Mesothelial cell of epicardium (in vitro differentiated cells): ENCODE data around the gene CPN1. TPM values are rescaled to one million over a fixed set of nuclear protein-coding genes. Genes with fewer than 3 reads are reported as not detected.

Experiments used
- DNase-seq, 2 experiments: peaks; one replicate each; pipeline ENCODE4 v3.0.0; 2021; ENCODE audit warnings: low spot score in 2 of 2; ENCODE audit not compliant: unreplicated experiment in 2 of 2
- H3K27ac Mint-ChIP-seq: 2 replicates; pipeline ENCODE4 v1.8.0; 2021; ENCODE audit warnings: mixed read lengths
- H3K27me3 Mint-ChIP-seq: 2 replicates; pipeline ENCODE4 v1.8.0; 2021; ENCODE audit warnings: low read depth, mixed read lengths
- H3K36me3 Mint-ChIP-seq: 2 replicates; pipeline ENCODE4 v1.8.0; 2021; ENCODE audit warnings: mixed read lengths
- H3K4me1 Mint-ChIP-seq: 2 replicates; pipeline ENCODE4 v1.8.0; 2021; ENCODE audit warnings: mixed read lengths
- H3K4me3 Mint-ChIP-seq: 2 replicates; pipeline ENCODE4 v1.8.0; 2021; ENCODE audit warnings: mild to moderate bottlenecking, moderate library complexity, mixed read lengths
- H3K9me3 Mint-ChIP-seq: 2 replicates; pipeline ENCODE4 v1.8.0; 2021; ENCODE audit warnings: mixed read lengths
- total RNA-seq: library from RNA; stranded (reverse); gene quantifications from 3 replicates; pipeline ENCODE4 v1.2.1, GENCODE V29; 2021
- TF ChIP-seq, protein P1 (sequence below): fragments of 200-600 bp; sonication (generic); IDR thresholded peaks from one replicate; pipeline ENCODE4 v1.5.0; 2021; ENCODE audit warnings: antibody characterized with exemption; ENCODE audit not compliant: unreplicated experiment

Gene CPN1
- total RNA-seq, 1 donor from 2014 or later: not detected

DNA sequence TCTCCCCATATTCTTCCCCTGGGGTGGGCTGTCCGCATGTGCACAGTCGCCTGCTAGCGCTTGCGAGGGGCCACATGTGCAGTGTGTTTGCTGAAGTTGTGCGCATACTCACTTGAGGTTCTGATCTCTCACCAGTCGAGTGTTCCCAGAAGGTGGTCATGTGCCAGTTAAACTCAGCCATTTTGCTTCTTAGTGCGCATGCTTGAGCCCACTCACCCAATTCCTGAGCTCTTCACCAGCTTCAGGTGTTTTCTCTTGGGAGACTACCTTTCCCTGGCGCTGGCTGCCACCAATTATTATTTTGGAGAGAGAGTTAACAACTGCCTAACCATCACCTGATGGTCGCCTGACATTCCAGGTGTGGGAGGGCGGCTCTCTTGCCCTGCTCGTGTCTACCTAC is 25.2 kb upstream of the CPN1 start:
- Mint-ChIP-seq H3K4me1 (peaks cover 2% of the 10 kb centered on the region), H3K9me3 (peaks cover 18% of the 10 kb centered on the region), H3K4me3 (no peak overlapping the region), H3K27ac (no peak overlapping the region), H3K27me3 (no peaks in the 10 kb centered on the region), H3K36me3 (no peaks in the 10 kb centered on the region)
- DNase-seq: no peak
- TF ChIP-seq, protein P1, sequence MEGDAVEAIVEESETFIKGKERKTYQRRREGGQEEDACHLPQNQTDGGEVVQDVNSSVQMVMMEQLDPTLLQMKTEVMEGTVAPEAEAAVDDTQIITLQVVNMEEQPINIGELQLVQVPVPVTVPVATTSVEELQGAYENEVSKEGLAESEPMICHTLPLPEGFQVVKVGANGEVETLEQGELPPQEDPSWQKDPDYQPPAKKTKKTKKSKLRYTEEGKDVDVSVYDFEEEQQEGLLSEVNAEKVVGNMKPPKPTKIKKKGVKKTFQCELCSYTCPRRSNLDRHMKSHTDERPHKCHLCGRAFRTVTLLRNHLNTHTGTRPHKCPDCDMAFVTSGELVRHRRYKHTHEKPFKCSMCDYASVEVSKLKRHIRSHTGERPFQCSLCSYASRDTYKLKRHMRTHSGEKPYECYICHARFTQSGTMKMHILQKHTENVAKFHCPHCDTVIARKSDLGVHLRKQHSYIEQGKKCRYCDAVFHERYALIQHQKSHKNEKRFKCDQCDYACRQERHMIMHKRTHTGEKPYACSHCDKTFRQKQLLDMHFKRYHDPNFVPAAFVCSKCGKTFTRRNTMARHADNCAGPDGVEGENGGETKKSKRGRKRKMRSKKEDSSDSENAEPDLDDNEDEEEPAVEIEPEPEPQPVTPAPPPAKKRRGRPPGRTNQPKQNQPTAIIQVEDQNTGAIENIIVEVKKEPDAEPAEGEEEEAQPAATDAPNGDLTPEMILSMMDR: no peak

GRCh38 chr10:100104300-100104699 is 22.6 kb upstream of the CPN1 start:
- DNase-seq: no peak
- Mint-ChIP-seq H3K27ac (no peak overlapping the region), H3K4me3 (no peak overlapping the region), H3K27me3 (peaks cover 2% of the 10 kb centered on the region), H3K4me1 (no peaks in the 10 kb centered on the region), H3K36me3 (no peaks in the 10 kb centered on the region), H3K9me3 (peaks cover 18% of the 10 kb centered on the region)
- TF ChIP-seq, protein P1: no peak

DNA sequence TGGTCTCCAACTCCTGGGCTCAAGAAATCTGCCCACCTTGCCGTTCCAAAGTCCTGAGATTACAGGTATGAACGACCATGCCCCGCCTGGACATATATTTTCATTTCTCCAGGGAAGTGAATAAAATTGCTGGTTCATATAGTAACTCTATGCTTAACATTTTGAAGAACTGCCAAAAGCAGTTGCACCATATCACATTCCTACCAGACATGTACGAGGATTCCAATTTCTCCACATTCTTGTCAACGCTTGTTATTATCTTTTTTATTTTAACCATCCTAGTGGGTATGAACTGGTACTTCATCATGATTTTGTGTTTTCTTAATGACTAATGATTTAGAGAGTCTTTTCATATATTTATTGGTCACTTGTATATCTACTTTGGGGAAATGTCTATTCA is 21.9 kb upstream of the CPN1 start:
- Mint-ChIP-seq H3K27ac (no peak overlapping the region), H3K9me3 (peaks cover 18% of the 10 kb centered on the region), H3K27me3 (peaks cover 2% of the 10 kb centered on the region), H3K4me3 (no peak overlapping the region), H3K36me3 (no peaks in the 10 kb centered on the region), H3K4me1 (no peaks in the 10 kb centered on the region)
- DNase-seq: no peak
- TF ChIP-seq, protein P1: no peak

GRCh38 chr10:100101192-100102076 is 19.8 kb upstream of the CPN1 start:
- Mint-ChIP-seq H3K9me3 (peaks cover 24% of the 10 kb centered on the region), H3K36me3 (no peaks in the 10 kb centered on the region), H3K27ac (no peak overlapping the region), H3K27me3 (peaks cover 2% of the 10 kb centered on the region), H3K4me1 (no peaks in the 10 kb centered on the region), H3K4me3 (no peak overlapping the region)
- TF ChIP-seq, protein P1: no peak
- DNase-seq: no peak

DNA sequence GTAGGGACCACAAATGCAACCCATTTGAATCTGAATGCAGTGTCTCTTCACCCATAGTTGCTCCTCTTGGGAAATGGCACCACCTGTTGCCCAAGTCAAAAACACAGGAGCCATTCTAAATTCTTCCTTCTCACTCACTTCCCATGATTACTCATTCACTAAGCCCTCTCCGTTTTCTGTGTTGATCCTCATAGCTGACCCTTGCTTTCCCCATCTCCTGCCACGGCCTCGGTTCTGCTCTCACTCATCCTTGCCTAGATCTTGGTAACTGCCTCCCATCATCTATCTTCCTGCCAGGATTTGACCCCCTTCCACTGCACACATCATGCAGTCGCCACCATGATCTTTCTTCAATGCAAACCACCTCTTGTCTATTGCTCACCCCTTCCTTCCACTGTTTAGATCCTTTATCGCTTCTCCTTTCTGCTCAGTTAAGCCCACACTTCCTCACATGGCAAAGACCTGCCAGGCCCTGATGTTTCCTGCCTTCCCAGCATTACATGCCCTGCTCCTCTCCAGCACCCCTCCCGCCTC is 19.0 kb upstream of the CPN1 start:
- no peak for DNase-seq
- H3K36me3 Mint-ChIP-seq: no peaks in the 10 kb centered on the region
- H3K27ac Mint-ChIP-seq: no peak overlapping the region
- H3K27me3 Mint-ChIP-seq: peaks cover 2% of the 10 kb centered on the region
- TF ChIP-seq, protein P1: no peak
- H3K4me1 Mint-ChIP-seq: no peaks in the 10 kb centered on the region
- H3K4me3 Mint-ChIP-seq: no peak overlapping the region
- peaks cover 27% of the 10 kb centered on the region for H3K9me3 Mint-ChIP-seq
